A673 (cell line): ENCODE measurements around the gene ZNF576. TPM values are rescaled to one million over a fixed set of nuclear protein-coding genes. Genes with fewer than 3 reads are reported as not detected.

Source experiments
- BruUV-seq: library from RNA; stranded (reverse); fragments of 400-500 nt; replicated peaks from 2 replicates; lab custom pipeline; 2021; lab: Mats Ljungman, UMichigan
- CTCF ChIA-PET: fragments of 300-600 bp; sonication (Branson Sonifier 250); formaldehyde crosslinking; loops from one replicate; lab custom pipeline; 2022; ENCODE audit warnings: antibody characterized with exemption; lab: Charles Lee
- POLR2A ChIA-PET: fragments of 300-600 bp; sonication (Branson Sonifier 250); formaldehyde crosslinking; loops from one replicate; lab custom pipeline; 2022; ENCODE audit warnings: antibody characterized with exemption; ENCODE audit not compliant: low non-redundant PET; lab: Charles Lee
- DNase-seq: peaks from one replicate; pipeline ENCODE4 v3.0.0-alpha.2; 2015; ENCODE audit warnings: low spot score
- H3K27ac ChIP-seq: fragments of 200-600 bp; sonication (generic); 2 replicates; pipeline ENCODE4 v1.5.1; 2016; ENCODE audit warnings: mixed run types, low read depth, mild to moderate bottlenecking, mixed read lengths, antibody characterized with exemption, low read length; ENCODE audit not compliant: poor library complexity, severe bottlenecking
- H3K27me3 ChIP-seq: fragments of 200-600 bp; sonication (generic); replicated peaks from 2 replicates; pipeline ENCODE4 v1.6.1; 2017; ENCODE audit warnings: mixed run types, low read depth, mild to moderate bottlenecking, mixed read lengths, antibody characterized with exemption, low read length; ENCODE audit not compliant: insufficient read depth, poor library complexity
- H3K36me3 ChIP-seq: fragments of 200-600 bp; sonication (generic); 2 replicates; pipeline ENCODE4 v1.6.1; 2016; ENCODE audit warnings: mixed run types, mild to moderate bottlenecking, mixed read lengths, antibody characterized with exemption, low read length; ENCODE audit not compliant: insufficient read depth, poor library complexity, severe bottlenecking
- H3K4me1 ChIP-seq: fragments of 200-600 bp; sonication (generic); 2 replicates; pipeline ENCODE4 v1.6.1; 2017; ENCODE audit warnings: mixed run types, mild to moderate bottlenecking, mixed read lengths, antibody characterized with exemption, low read length; ENCODE audit not compliant: insufficient read depth, poor library complexity, severe bottlenecking
- H3K4me3 ChIP-seq: fragments of 200-600 bp; sonication (generic); 2 replicates; pipeline ENCODE4 v1.5.1; 2016; ENCODE audit warnings: low read depth, mixed run types, mild to moderate bottlenecking, mixed read lengths, low read length; ENCODE audit not compliant: poor library complexity, severe bottlenecking
- H3K9me3 ChIP-seq: fragments of 200-600 bp; sonication (generic); 2 replicates; pipeline ENCODE4 v1.6.1; 2016; ENCODE audit warnings: mixed run types, low read depth, mild to moderate bottlenecking, mixed read lengths, antibody characterized with exemption, low read length; ENCODE audit not compliant: poor library complexity, severe bottlenecking
- CTCF ChIP-seq: fragments of 300-800, 200-600 bp; sonication (generic); conservative IDR thresholded peaks from 2 replicates; pipeline ENCODE4 v1.5.1; 2017; ENCODE audit warnings: low read depth, mild to moderate bottlenecking, antibody characterized with exemption, low read length, moderate library complexity, mixed read lengths
- EZH2 ChIP-seq: fragments of 200-600 bp; sonication (generic); IDR thresholded peaks from 2 replicates; pipeline ENCODE4 v1.6.1; 2017; ENCODE audit warnings: borderline replicate concordance, low read depth, mild to moderate bottlenecking, mixed read lengths, antibody characterized with exemption, low read length; ENCODE audit not compliant: poor library complexity, severe bottlenecking
- intact Hi-C: fragments of 100-400 bp; cut with micrococcal nuclease; formaldehyde crosslinking; loops from one replicate; pipeline ENCODE4 v1.10.0; 2022; ENCODE audit not compliant: unreplicated experiment
- total RNA-seq: library from RNA; stranded (reverse); gene quantifications from 2 replicates; pipeline ENCODE4 v1.2.3, GENCODE V29; 2021

Gene ZNF576
- total RNA-seq, 1 experiment from 2014 or later = 20.3 TPM

- Histone ChIP-seq H3K4me3 (no peak overlapping the region), H3K36me3 (no peaks in the 10 kb centered on the region), H3K27me3 (no peaks in the 10 kb centered on the region), H3K27ac (no peak overlapping the region), H3K9me3 (no peaks in the 10 kb centered on the region), H3K4me1 (peaks cover 17% of the 10 kb centered on the region)
- ChIA-PET POLR2A (no interaction called here), CTCF (no interaction called here)
- intact Hi-C loops = no loop called here
- no TSS peak for BruUV-seq
- no peak for DNase-seq
- no peak for TF ChIP-seq EZH2
- no peak for TF ChIP-seq CTCF
Observed at GRCh38 chr19:43631491-43631890, 35.1 kb downstream of the ZNF576 start.

- Histone ChIP-seq H3K27me3 (no peaks in the 10 kb centered on the region), H3K4me1 (peaks cover 21% of the 10 kb centered on the region), H3K9me3 (no peaks in the 10 kb centered on the region), H3K27ac (no peak overlapping the region), H3K36me3 (no peaks in the 10 kb centered on the region), H3K4me3 (no peak overlapping the region)
- ChIA-PET CTCF (interaction anchor here (0.6 kb wide), 2 partner anchors 17 to 187 kb away, joined by 3 read pairs; no protein-coding TSS in a partner anchor), POLR2A (interaction anchor here (0.6 kb wide), 1 partner anchor 123 kb away, joined by 6 read pairs; no protein-coding TSS in a partner anchor)
- no TSS peak for BruUV-seq
- no peak for DNase-seq
- intact Hi-C loops = no loop called here
- no peak for TF ChIP-seq EZH2
- TF ChIP-seq CTCF = no peak
Observed at GRCh38 chr19:43633520-43633919, 37.1 kb downstream of the ZNF576 start.

GRCh38 chr19:43634068-43634467, 37.7 kb downstream of the ZNF576 start:
- BruUV-seq = no TSS peak
- no peak for TF ChIP-seq CTCF
- no peak for TF ChIP-seq EZH2
- CTCF ChIA-PET = no interaction called here
- no peak overlapping the region for H3K27ac ChIP-seq
- no peak for DNase-seq
- H3K27me3 ChIP-seq = no peaks in the 10 kb centered on the region
- H3K9me3 ChIP-seq = no peaks in the 10 kb centered on the region
- intact Hi-C loops = no loop called here
- POLR2A ChIA-PET = no interaction called here
- peaks cover 26% of the 10 kb centered on the region for H3K4me1 ChIP-seq
- no peak overlapping the region for H3K4me3 ChIP-seq
- no peaks in the 10 kb centered on the region for H3K36me3 ChIP-seq
